ENCODE data around the gene PTPRM.
A peak's percentile ranks its signal among the peaks of the same experiment; 100 is the strongest.

PTPRM gene

DNA sequence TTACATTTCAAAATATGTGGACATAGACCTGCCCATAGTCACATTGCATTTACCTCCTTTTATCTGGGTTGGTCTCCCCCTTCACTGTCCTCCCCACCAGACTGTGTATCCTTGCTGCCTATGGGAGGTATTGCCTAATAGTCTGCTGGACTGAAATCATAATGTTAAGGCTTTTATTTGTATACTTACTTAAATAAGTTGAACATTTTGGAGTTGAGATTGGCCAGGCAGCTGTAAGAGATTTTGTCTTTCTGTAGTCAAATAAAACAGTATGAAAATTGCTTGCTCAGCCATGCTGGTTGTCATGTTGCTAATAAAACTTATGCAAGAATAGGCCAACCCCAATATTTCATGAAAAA, 280.9 kb downstream of the PTPRM start:
- no peak for FAIRE-seq
- no peak for DNase-seq (ENCODE audit: low spot score)

DNA sequence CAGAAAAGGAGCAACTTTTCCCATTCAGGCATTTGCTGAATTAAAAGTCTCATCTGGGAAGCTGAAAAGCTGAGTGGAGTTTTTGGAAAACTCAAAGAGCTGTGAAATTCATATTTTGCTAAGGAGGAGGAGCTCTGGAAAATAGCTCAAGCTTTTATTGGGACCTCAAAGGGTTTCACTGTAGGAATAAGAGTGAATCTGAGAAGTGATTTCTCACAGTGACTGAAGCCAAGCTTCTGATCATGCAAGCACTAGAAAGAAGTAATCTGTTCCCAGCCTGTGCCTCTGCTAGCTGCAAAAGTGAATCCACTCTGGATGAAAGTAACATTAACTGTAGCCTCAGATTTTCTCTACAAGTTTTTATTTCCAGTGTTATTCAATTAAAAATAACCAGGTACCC, 283.3 kb downstream of the PTPRM start:
- no peak for FAIRE-seq
- no peak for DNase-seq (ENCODE audit: low spot score)

DNA sequence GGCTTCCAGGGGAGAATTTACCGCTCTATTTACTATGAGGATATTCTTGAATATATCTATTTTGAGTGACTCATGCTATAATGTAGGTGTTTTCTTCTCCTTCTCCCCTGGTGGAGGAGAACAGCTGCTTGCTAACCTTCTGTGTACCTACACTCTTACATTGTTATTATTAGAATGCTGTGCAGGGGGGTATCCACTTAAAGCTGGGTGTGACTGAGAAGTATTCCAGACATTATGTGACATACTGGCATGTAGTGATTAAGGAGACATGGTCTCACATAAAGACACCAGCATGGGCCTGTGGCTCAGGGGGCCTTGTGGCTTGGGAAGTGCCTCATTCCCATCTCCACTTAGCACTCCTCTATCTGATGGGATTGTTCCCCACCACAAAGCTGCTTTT, 287.9 kb downstream of the PTPRM start:
- DNase-seq (ENCODE audit: low spot score) = no peak
- FAIRE-seq = peak; percentile 80

GRCh38 chr18:7855671-7856070, 288.6 kb downstream of the PTPRM start:
- DNase-seq (ENCODE audit: low spot score) = no peak
- peak; percentile 65 for FAIRE-seq

GRCh38 chr18:7856116-7856515, 289.0 kb downstream of the PTPRM start:
- DNase-seq (ENCODE audit: low spot score) (no peak), FAIRE-seq (no peak)

DNA sequence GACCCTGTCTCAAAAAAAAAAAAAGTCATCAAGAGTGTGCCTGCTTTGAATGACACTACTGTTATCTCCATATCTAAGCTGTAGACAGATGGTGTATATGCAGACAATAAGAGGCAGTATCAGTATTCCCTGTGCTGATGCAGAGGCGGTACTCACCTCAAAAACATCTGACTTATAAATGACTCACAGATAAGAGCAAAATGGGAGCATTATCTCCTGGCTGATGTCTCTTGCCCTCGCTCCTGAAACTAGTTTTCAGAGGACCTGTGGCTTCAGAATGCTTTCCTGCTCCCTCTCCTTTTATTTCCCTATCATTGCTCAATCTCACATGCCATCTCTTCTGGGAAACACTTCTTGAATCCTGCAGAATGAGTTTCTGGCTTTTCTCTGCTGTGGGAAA, 289.6 kb downstream of the PTPRM start:
- DNase-seq (ENCODE audit: low spot score) (peak; percentile 50), FAIRE-seq (peak; percentile 82)

DNA sequence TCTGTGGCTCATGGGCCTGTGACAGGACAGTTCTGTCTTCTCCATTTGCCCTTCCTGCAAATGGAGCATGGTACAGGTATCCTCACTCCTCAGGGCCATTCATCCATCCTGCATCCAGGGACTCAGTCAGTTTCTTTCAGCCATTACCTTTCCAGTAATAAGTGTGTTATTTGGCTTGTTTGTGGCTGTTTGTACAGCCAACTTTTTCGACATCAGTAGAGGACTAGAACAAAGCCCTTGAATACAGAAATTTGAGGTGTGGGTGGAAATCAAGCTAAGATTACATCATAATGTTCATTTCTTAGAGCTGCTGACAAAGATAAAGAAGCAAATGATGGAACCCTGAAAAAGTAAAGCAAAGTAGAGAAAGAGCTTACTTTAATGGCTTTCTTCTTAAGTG, 290.4 kb downstream of the PTPRM start:
- FAIRE-seq = no peak
- no peak for DNase-seq (ENCODE audit: low spot score)

DNA sequence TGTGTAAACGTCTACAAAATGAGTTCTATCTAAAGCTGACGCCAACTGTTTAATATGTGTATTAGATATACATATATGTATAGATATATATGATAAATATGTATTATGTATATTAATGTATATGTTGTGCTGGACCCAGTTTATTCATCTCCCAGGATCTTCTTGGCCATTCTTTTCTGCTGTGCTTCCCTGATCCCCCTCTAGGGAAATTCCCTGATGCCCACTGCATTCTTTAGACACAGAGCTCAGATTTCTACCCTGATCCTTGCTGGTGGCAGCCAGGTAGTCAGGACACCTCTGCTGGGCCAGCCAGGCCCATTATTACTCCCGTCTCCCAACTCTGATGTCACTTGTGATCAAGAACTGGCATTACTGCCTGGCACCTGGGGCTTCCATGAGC, 292.0 kb downstream of the PTPRM start:
- no peak for DNase-seq (ENCODE audit: low spot score)

DNA sequence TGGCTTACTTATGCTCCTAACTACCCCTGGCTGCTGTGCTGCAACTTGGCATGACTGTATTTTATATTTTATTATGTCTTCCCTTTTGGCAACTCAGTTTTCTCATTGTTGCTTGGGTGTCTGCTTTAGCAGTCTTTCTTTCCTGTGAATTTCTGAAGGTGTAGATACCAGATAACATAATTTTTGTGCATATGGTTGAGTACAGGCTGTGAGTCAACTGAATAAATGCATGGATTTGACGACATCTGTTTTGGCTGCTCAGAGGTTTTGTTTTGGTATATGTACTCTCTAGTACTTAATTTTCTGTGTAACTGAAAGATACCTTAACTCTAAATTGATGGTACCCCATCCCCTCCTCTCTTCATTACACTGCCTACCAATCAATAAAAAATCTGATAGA, 303.1 kb downstream of the PTPRM start:
- FAIRE-seq (no peak), DNase-seq (ENCODE audit: low spot score) (no peak)

More for the DNA sequence above, 292.0 kb downstream of the PTPRM start:
- no peak for FAIRE-seq

- FAIRE-seq (no peak), DNase-seq (ENCODE audit: low spot score) (no peak)
Measured at GRCh38 chr18:7870855-7871254, 303.7 kb downstream of the PTPRM start.

GRCh38 chr18:7871560-7872456, 304.7 kb downstream of the PTPRM start:
- DNase-seq (ENCODE audit: low spot score) (no peak), FAIRE-seq (peak; percentile 56)

- FAIRE-seq = peak; percentile 84
- DNase-seq (ENCODE audit: low spot score) = peak; percentile 75
Measured at GRCh38 chr18:7872569-7872968, 305.5 kb downstream of the PTPRM start.

GRCh38 chr18:7873316-7873715, 306.2 kb downstream of the PTPRM start:
- FAIRE-seq (peak; percentile 35), DNase-seq (ENCODE audit: low spot score) (no peak)

GRCh38 chr18:7876354-7877104, 309.4 kb downstream of the PTPRM start:
- DNase-seq (ENCODE audit: low spot score) = no peak
- no peak for FAIRE-seq

GRCh38 chr18:7877609-7878008, 310.5 kb downstream of the PTPRM start:
- DNase-seq (ENCODE audit: low spot score) (no peak), FAIRE-seq (no peak)

DNA sequence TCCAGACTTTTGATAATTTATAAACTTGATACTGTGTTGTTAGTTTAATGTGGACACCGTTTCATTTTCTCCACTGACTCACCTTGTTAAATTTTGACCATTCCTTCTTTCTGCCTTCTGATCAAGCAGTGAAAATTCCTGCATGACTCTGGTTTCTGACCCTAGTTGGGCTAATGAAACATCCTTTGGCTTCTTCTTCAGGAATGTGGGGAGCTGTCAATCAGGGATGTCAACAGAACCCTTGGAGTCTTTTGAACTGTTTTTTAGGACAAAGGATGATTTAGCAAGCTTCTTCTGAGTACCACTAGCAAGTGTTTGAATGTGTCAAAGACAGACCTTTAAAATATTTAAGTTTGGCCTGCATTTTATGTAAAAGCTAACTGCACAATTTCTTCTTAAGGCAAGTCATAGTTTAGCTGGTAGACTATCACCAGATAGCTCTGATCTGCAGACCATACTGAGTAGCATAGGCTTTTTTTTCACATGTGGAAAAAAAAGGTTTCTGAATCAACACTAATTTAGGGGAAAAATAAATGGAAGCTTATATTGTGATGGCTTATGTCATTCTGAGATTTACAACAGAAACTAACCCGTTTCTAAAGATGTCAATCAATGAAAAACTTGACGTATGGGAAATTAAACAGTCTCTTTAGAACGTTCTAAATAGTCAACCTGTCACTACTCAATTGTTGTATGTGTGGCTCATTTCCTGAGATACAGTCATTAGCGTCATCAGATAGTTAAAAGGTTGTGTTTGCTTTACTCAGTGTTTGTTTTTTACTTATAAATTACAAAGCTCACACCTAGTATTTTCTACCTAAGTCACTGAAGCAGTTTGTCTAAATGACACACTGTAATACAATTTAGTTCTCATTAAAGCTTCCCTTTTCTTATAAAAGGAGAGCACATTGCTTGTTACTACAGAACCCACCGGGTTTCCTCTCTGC, 311.4 kb downstream of the PTPRM start:
- FAIRE-seq (no peak), DNase-seq (ENCODE audit: low spot score) (no peak)

DNA sequence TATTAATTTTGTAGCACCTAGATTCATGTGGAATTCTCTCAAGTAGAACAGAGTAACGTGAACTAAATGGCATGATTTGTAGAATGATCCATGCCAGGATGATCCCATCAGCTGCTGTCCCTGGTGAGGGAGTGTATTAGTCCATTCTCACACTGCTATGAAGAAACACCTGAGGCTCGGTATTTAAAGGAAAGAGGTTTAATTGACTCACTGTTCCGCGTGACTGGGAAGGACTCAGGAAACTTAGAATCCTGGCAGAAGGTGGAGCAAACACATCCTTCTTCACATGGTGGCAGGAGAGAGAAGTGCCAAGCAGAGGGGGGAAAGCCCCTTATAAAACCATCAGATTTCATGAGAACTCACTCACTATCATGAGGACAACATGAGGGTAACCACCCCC, 312.6 kb downstream of the PTPRM start:
- DNase-seq (ENCODE audit: low spot score) = no peak
- FAIRE-seq = peak; percentile 62

DNA sequence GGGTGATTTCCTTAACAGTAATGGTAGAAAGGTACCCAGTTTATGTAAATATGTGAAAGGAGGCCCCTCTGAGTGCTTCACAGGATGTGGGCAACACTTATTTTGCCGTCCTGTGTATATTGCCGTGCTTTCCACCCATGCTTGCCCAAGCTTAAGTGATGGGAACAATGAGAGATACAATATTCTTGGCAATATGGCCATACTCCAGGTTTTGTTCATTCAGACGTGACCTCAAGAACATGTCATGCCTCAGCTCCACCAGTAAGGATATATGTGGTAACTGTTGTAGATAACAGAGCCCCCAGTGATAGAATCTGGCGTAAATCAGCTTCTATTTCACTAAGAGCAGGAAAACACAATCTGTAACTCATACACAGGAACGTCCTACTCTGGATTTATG, 318.7 kb downstream of the PTPRM start:
- FAIRE-seq (peak; percentile 91), DNase-seq (ENCODE audit: low spot score) (no peak)

- DNase-seq (ENCODE audit: low spot score) (no peak), FAIRE-seq (no peak)
Measured at GRCh38 chr18:7886436-7886835, 319.3 kb downstream of the PTPRM start.

DNA sequence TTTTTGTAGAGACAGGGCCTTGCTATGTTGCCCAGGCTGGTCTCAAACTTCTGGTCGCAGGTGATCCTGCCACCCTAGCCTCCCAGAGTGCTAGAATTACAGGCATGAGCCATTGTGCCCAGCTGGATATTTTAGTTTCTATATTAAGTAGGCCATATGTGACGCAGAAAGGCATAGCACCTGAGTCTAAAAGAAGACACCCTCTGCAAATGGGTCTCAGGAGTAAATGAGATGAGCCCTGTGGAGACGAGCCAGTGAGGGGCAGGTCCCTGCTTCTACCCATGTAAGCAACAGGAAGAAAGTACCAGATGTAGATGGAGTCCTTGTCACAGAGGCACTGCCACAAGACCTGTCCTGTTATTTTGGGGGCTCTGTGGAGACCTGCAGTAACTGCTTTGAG, 322.4 kb downstream of the PTPRM start:
- DNase-seq (ENCODE audit: low spot score) = no peak
- FAIRE-seq = peak; percentile 23

DNA sequence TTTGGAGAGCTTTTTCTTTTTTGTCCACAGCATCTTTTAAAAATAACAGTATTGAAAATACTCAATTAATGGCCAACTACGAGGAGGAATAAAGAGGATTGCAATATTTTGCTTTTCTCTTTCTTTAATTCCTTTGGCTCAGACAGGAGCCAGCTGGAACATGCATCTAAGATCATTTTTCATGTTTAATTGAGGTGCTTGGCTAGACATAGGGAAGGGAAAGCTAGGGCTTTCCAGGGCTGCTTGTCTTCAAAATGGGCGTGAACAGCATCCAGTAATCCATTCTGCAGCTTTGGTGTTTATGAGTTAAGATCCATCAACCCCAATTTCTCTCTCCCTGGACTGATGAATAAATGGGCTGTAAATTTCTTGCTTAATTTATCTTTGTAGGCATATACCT, 323.0 kb downstream of the PTPRM start:
- FAIRE-seq (no peak), DNase-seq (ENCODE audit: low spot score) (no peak)

- no peak for DNase-seq (ENCODE audit: low spot score)
- FAIRE-seq = no peak
Measured at GRCh38 chr18:7892556-7892955, 325.4 kb downstream of the PTPRM start.
